Panc1 (cell line): ENCODE measurements around the gene PVALB. TPM values are rescaled to one million over a fixed set of nuclear protein-coding genes. Genes with fewer than 3 reads are reported as not detected.

Source experiments
- ATAC-seq: fragments of 200-7000 bp; cut with Tn5 transposase; 2 replicates; pipeline ENCODE4 v1.9.1; 2020; ENCODE audit warnings: mild to moderate bottlenecking, moderate library complexity
- BruUV-seq: library from RNA; stranded (reverse); fragments of 400-500 nt; replicated peaks from 2 replicates; lab custom pipeline; 2021; lab: Mats Ljungman, UMichigan
- CTCF ChIA-PET: fragments of 300-600 bp; sonication (Branson Sonifier 250); formaldehyde crosslinking; loops from one replicate; lab custom pipeline; 2022; ENCODE audit warnings: antibody characterized with exemption; lab: Charles Lee
- POLR2A ChIA-PET: fragments of 300-600 bp; sonication (Branson Sonifier 250); formaldehyde crosslinking; loops from one replicate; lab custom pipeline; 2022; ENCODE audit warnings: antibody characterized with exemption; lab: Charles Lee
- DNase-seq: peaks from one replicate; pipeline ENCODE4 v3.0.0-alpha.2; 2010; ENCODE audit warnings: low read depth, low spot score
- H3K27ac ChIP-seq: 2 replicates; pipeline ENCODE4 v1.5.1; 2011; ENCODE audit warnings: mild to moderate bottlenecking, low read length, inconsistent platforms
- H3K27me3 ChIP-seq: fragments of 200-500 bp; sonication (Bioruptor generic); 2 replicates; pipeline ENCODE4 v1.6.0; 2014; ENCODE audit warnings: low read length, inconsistent platforms; ENCODE audit not compliant: control insufficient read depth, insufficient read depth
- H3K36me3 ChIP-seq: fragments of 200-500 bp; sonication (Bioruptor generic); 2 replicates; pipeline ENCODE4 v1.5.1; 2014; ENCODE audit warnings: inconsistent platforms, mild to moderate bottlenecking, low read length, moderate library complexity; ENCODE audit not compliant: control insufficient read depth, insufficient read depth
- H3K4me1 ChIP-seq: 2 replicates; pipeline ENCODE4 v1.5.1; 2011; ENCODE audit warnings: inconsistent platforms, mild to moderate bottlenecking, low read length, moderate library complexity; ENCODE audit not compliant: control insufficient read depth, insufficient read depth
- H3K4me3 ChIP-seq, 2 experiments: 2 replicates each; pipeline ENCODE4 v1.5.1; 2011 to 2012; ENCODE audit warnings: low read depth in 2 of 2, low read length in 2 of 2, mild to moderate bottlenecking in 2 of 2, inconsistent platforms in 1 of 2, moderate library complexity in 1 of 2
- H3K9me3 ChIP-seq: fragments of 200-500 bp; sonication (Bioruptor generic); 2 replicates; pipeline ENCODE4 v1.5.1; 2014; ENCODE audit warnings: low read depth, mild to moderate bottlenecking, inconsistent platforms, low read length, moderate library complexity; ENCODE audit not compliant: control insufficient read depth, insufficient read depth
- POLR2AphosphoS5 ChIP-seq: IDR thresholded peaks from 2 replicates; pipeline ENCODE4 v1.6.1; 2012; ENCODE audit warnings: mild to moderate bottlenecking, low read depth, low read length, moderate library complexity
- SIN3A ChIP-seq: IDR thresholded peaks from 2 replicates; pipeline ENCODE4 v1.6.1; 2012; ENCODE audit warnings: low read depth, mild to moderate bottlenecking, low read length, moderate library complexity, borderline replicate concordance; ENCODE audit not compliant: insufficient read depth
- TCF7L2 ChIP-seq: IDR thresholded peaks from 2 replicates; pipeline ENCODE4 v1.6.1; 2011; ENCODE audit warnings: mild to moderate bottlenecking, low read depth, low read length, inconsistent platforms
- in situ Hi-C: cut with HindIII; loops from 2 replicates; pipeline ENCODE4 v1.10.0; 2016; ENCODE audit warnings: low sequenced_read_pairs, low pct_unique_long_range_greater_than_20kb
- intact Hi-C: fragments of 100-400 bp; cut with micrococcal nuclease; formaldehyde crosslinking; loops from one replicate; pipeline ENCODE4 v1.10.0; 2022; ENCODE audit not compliant: unreplicated experiment
- total RNA-seq: library from RNA; stranded (reverse); gene quantifications from one replicate; pipeline ENCODE4 v1.2.1, GENCODE V29; 2021; ENCODE audit not compliant: unreplicated experiment
- TF ChIP-seq, protein P1 (sequence below): fragments of 450-650 bp; IDR thresholded peaks from 2 replicates; pipeline ENCODE4 v1.5.1; 2017; ENCODE audit warnings: mild to moderate bottlenecking
- TF ChIP-seq, protein P2 (sequence below), 2 experiments: IDR thresholded peaks; 2 replicates each; pipeline ENCODE4 v1.6.1; 2011 to 2012; ENCODE audit warnings: low read depth in 2 of 2, control low read depth in 1 of 2, low read length in 1 of 2, mild to moderate bottlenecking in 1 of 2, moderate library complexity in 1 of 2; ENCODE audit not compliant: insufficient read depth in 1 of 2

Gene PVALB
- total RNA-seq, 1 experiment from 2014 or later: not detected

DNA sequence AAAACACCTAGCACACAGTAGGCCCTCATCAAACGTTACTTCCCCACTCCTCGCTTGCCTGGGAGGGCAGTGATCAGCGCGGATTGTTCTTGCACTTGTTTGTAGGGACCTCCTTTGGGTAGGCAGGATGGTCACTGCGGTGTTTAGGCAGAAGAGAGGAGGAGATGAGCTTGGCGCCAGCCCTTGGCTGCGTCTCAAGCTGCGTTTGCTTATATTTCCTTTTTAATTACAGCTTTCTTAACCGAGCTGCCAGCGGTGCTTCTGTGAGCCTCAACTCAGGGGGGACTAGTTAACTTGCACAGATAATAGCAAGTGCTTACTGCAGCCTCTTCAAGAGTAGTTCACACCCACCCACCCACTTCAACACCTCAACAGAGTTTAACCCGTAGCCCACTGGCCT is 56.0 kb downstream of the PVALB start:
- BruUV-seq: no TSS peak
- H3K4me3 ChIP-seq: no peak overlapping the region
- DNase-seq (no peak), ATAC-seq (no peak)
- H3K9me3 ChIP-seq: no peaks in the 10 kb centered on the region
- ChIA-PET CTCF (no interaction called here), POLR2A (no interaction called here)
- no peak for TF ChIP-seq TCF7L2
- no peak for TF ChIP-seq SIN3A
- no peaks in the 10 kb centered on the region for H3K4me1 ChIP-seq
- no peaks in the 10 kb centered on the region for H3K36me3 ChIP-seq
- intact Hi-C loops: no loop called here
- in situ Hi-C loops: no loop called here
- no peak overlapping the region for H3K27ac ChIP-seq
- no peaks in the 10 kb centered on the region for H3K27me3 ChIP-seq

DNA sequence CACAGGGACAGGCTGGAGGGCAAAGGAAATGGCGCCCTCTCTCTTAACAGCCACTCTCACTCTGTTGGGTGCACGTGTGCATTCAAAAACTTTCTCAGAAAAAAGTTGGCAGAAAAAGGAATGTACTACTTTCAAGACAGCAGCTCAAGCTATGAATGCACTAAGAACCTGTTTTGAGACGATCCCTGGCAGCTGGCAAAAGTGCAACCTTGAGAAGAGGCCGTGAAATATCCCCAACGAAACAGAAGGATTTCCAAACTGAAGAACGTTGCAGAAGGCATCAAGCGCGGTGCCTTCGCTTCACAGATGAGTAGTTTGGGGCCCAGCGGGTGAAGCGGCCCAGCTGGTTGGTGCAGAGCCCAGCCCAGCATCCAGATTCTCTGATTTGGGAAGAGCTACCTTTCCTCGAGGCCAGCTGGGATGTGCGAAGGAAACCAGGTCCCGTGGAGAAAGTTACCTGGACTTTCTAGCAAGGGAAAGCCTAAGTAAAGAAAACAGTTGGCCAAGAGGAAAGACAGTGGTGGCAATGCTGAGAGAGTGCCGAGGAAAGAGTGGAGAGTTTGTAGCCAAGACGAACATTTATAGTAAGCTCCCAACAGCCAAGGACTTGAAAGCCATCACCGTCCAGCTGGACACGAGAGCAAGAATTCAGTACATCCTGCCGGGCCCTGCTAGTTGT is 57.2 kb downstream of the PVALB start:
- DNase-seq (no peak), ATAC-seq (no peak)
- no peaks in the 10 kb centered on the region for H3K4me1 ChIP-seq
- no peak overlapping the region for H3K4me3 ChIP-seq
- no peaks in the 10 kb centered on the region for H3K27me3 ChIP-seq
- BruUV-seq: no TSS peak
- no peaks in the 10 kb centered on the region for H3K9me3 ChIP-seq
- H3K36me3 ChIP-seq: no peaks in the 10 kb centered on the region
- CTCF ChIA-PET: no interaction called here
- intact Hi-C loops: no loop called here
- TF ChIP-seq, protein P1, sequence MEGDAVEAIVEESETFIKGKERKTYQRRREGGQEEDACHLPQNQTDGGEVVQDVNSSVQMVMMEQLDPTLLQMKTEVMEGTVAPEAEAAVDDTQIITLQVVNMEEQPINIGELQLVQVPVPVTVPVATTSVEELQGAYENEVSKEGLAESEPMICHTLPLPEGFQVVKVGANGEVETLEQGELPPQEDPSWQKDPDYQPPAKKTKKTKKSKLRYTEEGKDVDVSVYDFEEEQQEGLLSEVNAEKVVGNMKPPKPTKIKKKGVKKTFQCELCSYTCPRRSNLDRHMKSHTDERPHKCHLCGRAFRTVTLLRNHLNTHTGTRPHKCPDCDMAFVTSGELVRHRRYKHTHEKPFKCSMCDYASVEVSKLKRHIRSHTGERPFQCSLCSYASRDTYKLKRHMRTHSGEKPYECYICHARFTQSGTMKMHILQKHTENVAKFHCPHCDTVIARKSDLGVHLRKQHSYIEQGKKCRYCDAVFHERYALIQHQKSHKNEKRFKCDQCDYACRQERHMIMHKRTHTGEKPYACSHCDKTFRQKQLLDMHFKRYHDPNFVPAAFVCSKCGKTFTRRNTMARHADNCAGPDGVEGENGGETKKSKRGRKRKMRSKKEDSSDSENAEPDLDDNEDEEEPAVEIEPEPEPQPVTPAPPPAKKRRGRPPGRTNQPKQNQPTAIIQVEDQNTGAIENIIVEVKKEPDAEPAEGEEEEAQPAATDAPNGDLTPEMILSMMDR: no peak
- TF ChIP-seq, protein P2, sequence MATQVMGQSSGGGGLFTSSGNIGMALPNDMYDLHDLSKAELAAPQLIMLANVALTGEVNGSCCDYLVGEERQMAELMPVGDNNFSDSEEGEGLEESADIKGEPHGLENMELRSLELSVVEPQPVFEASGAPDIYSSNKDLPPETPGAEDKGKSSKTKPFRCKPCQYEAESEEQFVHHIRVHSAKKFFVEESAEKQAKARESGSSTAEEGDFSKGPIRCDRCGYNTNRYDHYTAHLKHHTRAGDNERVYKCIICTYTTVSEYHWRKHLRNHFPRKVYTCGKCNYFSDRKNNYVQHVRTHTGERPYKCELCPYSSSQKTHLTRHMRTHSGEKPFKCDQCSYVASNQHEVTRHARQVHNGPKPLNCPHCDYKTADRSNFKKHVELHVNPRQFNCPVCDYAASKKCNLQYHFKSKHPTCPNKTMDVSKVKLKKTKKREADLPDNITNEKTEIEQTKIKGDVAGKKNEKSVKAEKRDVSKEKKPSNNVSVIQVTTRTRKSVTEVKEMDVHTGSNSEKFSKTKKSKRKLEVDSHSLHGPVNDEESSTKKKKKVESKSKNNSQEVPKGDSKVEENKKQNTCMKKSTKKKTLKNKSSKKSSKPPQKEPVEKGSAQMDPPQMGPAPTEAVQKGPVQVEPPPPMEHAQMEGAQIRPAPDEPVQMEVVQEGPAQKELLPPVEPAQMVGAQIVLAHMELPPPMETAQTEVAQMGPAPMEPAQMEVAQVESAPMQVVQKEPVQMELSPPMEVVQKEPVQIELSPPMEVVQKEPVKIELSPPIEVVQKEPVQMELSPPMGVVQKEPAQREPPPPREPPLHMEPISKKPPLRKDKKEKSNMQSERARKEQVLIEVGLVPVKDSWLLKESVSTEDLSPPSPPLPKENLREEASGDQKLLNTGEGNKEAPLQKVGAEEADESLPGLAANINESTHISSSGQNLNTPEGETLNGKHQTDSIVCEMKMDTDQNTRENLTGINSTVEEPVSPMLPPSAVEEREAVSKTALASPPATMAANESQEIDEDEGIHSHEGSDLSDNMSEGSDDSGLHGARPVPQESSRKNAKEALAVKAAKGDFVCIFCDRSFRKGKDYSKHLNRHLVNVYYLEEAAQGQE (IDR thresholded peaks at IDR 0.05; ENCODE audit: insufficient read depth in 1 of 2, low read depth in 2 of 2, low read length in 1 of 2): no peak
- TF ChIP-seq SIN3A (no peak), TCF7L2 (no peak), POLR2AphosphoS5 (no peak)
- POLR2A ChIA-PET: no interaction called here
- in situ Hi-C loops: no loop called here
- H3K27ac ChIP-seq: no peak overlapping the region

DNA sequence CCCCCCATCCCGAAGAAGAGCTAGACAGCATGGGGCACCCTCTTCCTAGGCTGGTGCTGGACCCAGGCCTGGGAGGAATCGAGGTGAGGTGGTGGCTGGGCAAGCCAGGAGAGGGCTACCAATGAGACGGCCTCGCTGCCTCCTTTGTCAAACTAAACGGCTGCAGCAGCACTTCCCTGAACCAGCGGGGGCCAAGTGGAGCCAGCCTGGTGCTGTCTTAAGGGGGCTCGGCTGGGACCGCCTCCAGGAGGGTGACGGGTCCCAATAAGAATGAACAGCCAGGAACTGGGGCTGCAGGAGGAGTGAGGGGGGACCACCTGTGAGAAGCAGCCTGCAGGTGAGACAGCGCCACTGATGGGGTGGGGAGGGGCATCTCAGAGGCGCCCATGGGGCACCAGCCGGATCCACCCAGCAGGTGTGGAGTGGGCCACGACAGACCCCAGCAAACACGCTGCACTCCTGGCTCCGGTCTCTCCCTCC is 58.0 kb downstream of the PVALB start:
- no peaks in the 10 kb centered on the region for H3K27me3 ChIP-seq
- CTCF ChIA-PET: no interaction called here
- H3K36me3 ChIP-seq: no peaks in the 10 kb centered on the region
- intact Hi-C loops (no loop called here), in situ Hi-C loops (no loop called here)
- no peak overlapping the region for H3K4me3 ChIP-seq
- no peaks in the 10 kb centered on the region for H3K9me3 ChIP-seq
- H3K4me1 ChIP-seq: no peaks in the 10 kb centered on the region
- H3K27ac ChIP-seq: no peak overlapping the region
- DNase-seq (no peak), ATAC-seq (no peak)
- BruUV-seq: no TSS peak
- POLR2A ChIA-PET: no interaction called here
- TF ChIP-seq SIN3A: no peak
- TF ChIP-seq POLR2AphosphoS5: no peak
- TF ChIP-seq TCF7L2: no peak
- TF ChIP-seq, protein P1: no peak
- TF ChIP-seq, protein P2 (IDR thresholded peaks at IDR 0.05; ENCODE audit: insufficient read depth in 1 of 2, low read depth in 2 of 2, low read length in 1 of 2): no peak
